ENCODE results near the gene SLIT3. TPM values are rescaled to one million over a fixed set of nuclear protein-coding genes. Genes with fewer than 3 reads are reported as not detected.

Gene SLIT3
- total RNA-seq, 2 experiments from 2014 or later: 0.30 to 0.43 TPM

DNA sequence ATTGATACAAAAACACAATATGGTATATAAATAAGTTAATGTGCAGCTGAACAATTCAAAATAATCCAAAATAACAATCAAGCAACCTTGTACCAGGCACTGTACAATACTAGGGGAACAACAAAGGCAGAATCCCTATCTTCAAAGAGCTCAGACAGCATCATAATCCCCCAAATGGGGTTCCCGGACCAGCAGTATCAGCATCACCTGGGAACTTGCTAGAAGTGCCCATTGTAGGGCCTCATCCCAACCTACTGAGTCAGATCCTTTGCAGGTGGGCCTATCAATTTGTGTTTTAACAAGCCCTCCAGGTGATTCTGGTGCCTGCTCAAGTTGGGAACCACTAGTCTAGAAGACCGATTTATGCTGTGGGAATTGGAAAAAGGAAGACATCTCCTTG lies 27.1 kb downstream of the SLIT3 start:
- Mint-ChIP-seq H3K36me3 (ENCODE audit: low read depth) (no peaks in the 10 kb centered on the region), H3K27me3 (ENCODE audit: low read depth) (no peaks in the 10 kb centered on the region), H3K4me1 (ENCODE audit: low read depth) (no peaks in the 10 kb centered on the region), H3K27ac (no peak overlapping the region), H3K9me3 (no peaks in the 10 kb centered on the region), H3K4me3 (no peak overlapping the region)
- DNase-seq: no peak
- intact Hi-C loops (cut with micrococcal nuclease): no loop called here
- CTCF ChIA-PET: no interaction called here

- H3K27me3 Mint-ChIP-seq (ENCODE audit: low read depth): no peaks in the 10 kb centered on the region
- no peaks in the 10 kb centered on the region for H3K36me3 Mint-ChIP-seq (ENCODE audit: low read depth)
- DNase-seq: no peak
- no peak overlapping the region for H3K4me3 Mint-ChIP-seq
- intact Hi-C loops (cut with micrococcal nuclease): no loop called here
- CTCF ChIA-PET: no interaction called here
- H3K4me1 Mint-ChIP-seq (ENCODE audit: low read depth): no peaks in the 10 kb centered on the region
- no peak overlapping the region for H3K27ac Mint-ChIP-seq
- no peaks in the 10 kb centered on the region for H3K9me3 Mint-ChIP-seq
These were observed 27.5 kb downstream of the SLIT3 start for GRCh38 chr5:169273451-169273850.

GRCh38 chr5:169272731-169273427 lies 28.1 kb downstream of the SLIT3 start:
- H3K9me3 Mint-ChIP-seq: no peaks in the 10 kb centered on the region
- H3K4me3 Mint-ChIP-seq: no peak overlapping the region
- intact Hi-C loops (cut with micrococcal nuclease): no loop called here
- H3K27ac Mint-ChIP-seq: no peak overlapping the region
- H3K4me1 Mint-ChIP-seq (ENCODE audit: low read depth): no peaks in the 10 kb centered on the region
- CTCF ChIA-PET: no interaction called here
- no peaks in the 10 kb centered on the region for H3K36me3 Mint-ChIP-seq (ENCODE audit: low read depth)
- no peak for DNase-seq
- H3K27me3 Mint-ChIP-seq (ENCODE audit: low read depth): no peaks in the 10 kb centered on the region

DNA sequence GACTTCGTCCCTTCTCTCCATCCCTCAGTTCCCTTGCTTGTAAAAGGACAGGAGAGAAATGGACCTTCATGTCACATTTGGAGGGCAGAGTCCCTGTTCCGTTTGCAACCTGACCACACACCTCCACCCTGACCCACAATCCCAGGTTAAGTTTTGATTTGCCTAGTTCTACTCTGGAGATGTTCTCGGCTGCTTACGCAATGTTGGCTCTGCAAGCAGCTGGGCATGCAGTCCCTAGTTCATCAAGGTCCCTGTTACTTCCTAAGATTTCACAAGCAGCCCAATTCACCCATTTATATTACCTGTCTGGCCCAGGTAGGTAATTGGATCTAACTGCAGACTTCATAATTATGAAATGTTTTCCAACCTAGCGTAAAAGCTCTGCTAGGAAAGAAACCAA lies 28.8 kb downstream of the SLIT3 start:
- no peaks in the 10 kb centered on the region for H3K27me3 Mint-ChIP-seq (ENCODE audit: low read depth)

GRCh38 chr5:169270827-169271226 lies 30.1 kb downstream of the SLIT3 start:
- Mint-ChIP-seq H3K27ac (no peak overlapping the region), H3K36me3 (ENCODE audit: low read depth) (no peaks in the 10 kb centered on the region), H3K4me3 (no peak overlapping the region), H3K9me3 (no peaks in the 10 kb centered on the region), H3K27me3 (ENCODE audit: low read depth) (no peaks in the 10 kb centered on the region), H3K4me1 (ENCODE audit: low read depth) (no peaks in the 10 kb centered on the region)
- CTCF ChIA-PET: no interaction called here
- intact Hi-C loops (cut with micrococcal nuclease): no loop called here
- DNase-seq: no peak

More for the DNA sequence above, 28.8 kb downstream of the SLIT3 start:
- CTCF ChIA-PET: interaction anchor here (0.8 kb wide), 1 partner anchor 309 kb away, joined by 3 read pairs; no protein-coding TSS in a partner anchor
- H3K27ac Mint-ChIP-seq: no peak overlapping the region
- no peak for DNase-seq
- H3K4me1 Mint-ChIP-seq (ENCODE audit: low read depth): no peaks in the 10 kb centered on the region
- intact Hi-C loops (cut with micrococcal nuclease): no loop called here
- H3K36me3 Mint-ChIP-seq (ENCODE audit: low read depth): no peaks in the 10 kb centered on the region
- no peak overlapping the region for H3K4me3 Mint-ChIP-seq
- H3K9me3 Mint-ChIP-seq: no peaks in the 10 kb centered on the region

DNA sequence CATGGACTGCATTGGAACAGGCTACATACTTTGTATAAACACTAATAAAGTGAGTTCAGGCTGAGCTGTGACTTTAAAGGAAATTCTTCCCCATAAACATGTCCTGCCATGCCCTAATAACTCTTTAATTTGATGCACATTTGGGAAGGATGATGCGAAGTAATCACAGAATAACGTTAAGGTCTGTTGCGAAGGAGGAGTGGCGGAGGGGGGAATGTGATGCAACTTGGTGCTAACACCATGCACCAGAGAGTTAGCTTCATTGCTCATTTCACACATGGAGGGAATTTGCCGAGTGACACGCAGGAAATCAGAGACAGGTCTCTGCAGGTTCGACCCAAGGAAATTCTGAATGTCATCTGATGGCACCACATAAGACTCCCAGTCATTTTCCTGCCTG lies 32.9 kb downstream of the SLIT3 start:
- CTCF ChIA-PET: no interaction called here
- peaks cover 2% of the 10 kb centered on the region for H3K27me3 Mint-ChIP-seq (ENCODE audit: low read depth)
- H3K4me1 Mint-ChIP-seq (ENCODE audit: low read depth): no peaks in the 10 kb centered on the region
- H3K9me3 Mint-ChIP-seq: no peaks in the 10 kb centered on the region
- DNase-seq: no peak
- no peak overlapping the region for H3K4me3 Mint-ChIP-seq
- H3K27ac Mint-ChIP-seq: no peak overlapping the region
- intact Hi-C loops (cut with micrococcal nuclease): no loop called here
- no peaks in the 10 kb centered on the region for H3K36me3 Mint-ChIP-seq (ENCODE audit: low read depth)

GRCh38 chr5:169265888-169266287 lies 35.1 kb downstream of the SLIT3 start:
- Mint-ChIP-seq H3K4me1 (ENCODE audit: low read depth) (no peaks in the 10 kb centered on the region), H3K9me3 (no peaks in the 10 kb centered on the region), H3K27me3 (ENCODE audit: low read depth) (peaks cover 2% of the 10 kb centered on the region), H3K27ac (no peak overlapping the region), H3K4me3 (no peak overlapping the region), H3K36me3 (ENCODE audit: low read depth) (no peaks in the 10 kb centered on the region)
- DNase-seq: no peak
- intact Hi-C loops (cut with micrococcal nuclease): no loop called here
- CTCF ChIA-PET: interaction anchor here (0.6 kb wide), 1 partner anchor 464 kb away, joined by 3 read pairs; no protein-coding TSS in a partner anchor

GRCh38 chr5:169263591-169263990 lies 37.3 kb downstream of the SLIT3 start:
- no peaks in the 10 kb centered on the region for H3K4me1 Mint-ChIP-seq (ENCODE audit: low read depth)
- no peaks in the 10 kb centered on the region for H3K9me3 Mint-ChIP-seq
- H3K27ac Mint-ChIP-seq: no peak overlapping the region
- no peak overlapping the region for H3K4me3 Mint-ChIP-seq
- CTCF ChIA-PET: no interaction called here
- DNase-seq: no peak
- H3K27me3 Mint-ChIP-seq (ENCODE audit: low read depth): peaks cover 2% of the 10 kb centered on the region
- H3K36me3 Mint-ChIP-seq (ENCODE audit: low read depth): no peaks in the 10 kb centered on the region
- intact Hi-C loops (cut with micrococcal nuclease): no loop called here

DNA sequence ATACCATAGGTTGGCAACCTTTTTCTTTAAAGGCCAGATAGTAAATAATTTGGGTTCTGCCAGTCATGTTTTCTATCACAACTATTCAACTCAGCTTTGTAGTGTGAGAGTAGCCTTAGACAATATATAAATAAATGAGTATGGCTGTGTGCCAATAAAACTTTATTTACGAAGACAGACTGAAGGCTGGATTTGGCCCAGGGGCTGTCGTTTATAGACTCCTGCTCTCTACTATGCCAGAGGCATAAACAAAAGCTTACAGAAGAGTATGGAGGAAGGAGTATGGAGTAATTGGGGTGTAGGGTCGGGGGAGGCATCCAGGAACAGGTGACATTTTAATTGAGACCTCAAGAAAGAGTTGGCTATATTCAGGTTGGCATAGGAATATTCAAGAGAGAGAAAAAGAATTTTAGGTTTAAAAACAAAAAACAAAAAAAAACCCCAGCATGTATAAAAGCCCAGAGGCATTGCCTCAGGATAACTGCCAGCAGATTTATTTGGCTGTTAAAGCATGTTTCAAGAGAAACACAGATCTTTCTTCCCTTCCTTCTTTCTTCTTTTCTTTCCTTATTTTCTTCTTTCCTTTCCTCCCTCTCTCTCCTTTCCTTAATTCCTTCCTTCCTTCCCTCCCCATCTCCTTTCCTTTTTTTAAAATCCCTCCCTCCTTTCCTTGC lies 39.9 kb downstream of the SLIT3 start:
- Mint-ChIP-seq H3K4me1 (ENCODE audit: low read depth) (no peaks in the 10 kb centered on the region), H3K9me3 (no peaks in the 10 kb centered on the region), H3K27me3 (ENCODE audit: low read depth) (peaks cover 2% of the 10 kb centered on the region), H3K4me3 (no peak overlapping the region), H3K36me3 (ENCODE audit: low read depth) (no peaks in the 10 kb centered on the region), H3K27ac (no peak overlapping the region)
- intact Hi-C loops (cut with micrococcal nuclease): no loop called here
- CTCF ChIA-PET: interaction anchor here (0.6 kb wide), 1 partner anchor 774 kb away, joined by 4 read pairs; no protein-coding TSS in a partner anchor
- no peak for DNase-seq

DNA sequence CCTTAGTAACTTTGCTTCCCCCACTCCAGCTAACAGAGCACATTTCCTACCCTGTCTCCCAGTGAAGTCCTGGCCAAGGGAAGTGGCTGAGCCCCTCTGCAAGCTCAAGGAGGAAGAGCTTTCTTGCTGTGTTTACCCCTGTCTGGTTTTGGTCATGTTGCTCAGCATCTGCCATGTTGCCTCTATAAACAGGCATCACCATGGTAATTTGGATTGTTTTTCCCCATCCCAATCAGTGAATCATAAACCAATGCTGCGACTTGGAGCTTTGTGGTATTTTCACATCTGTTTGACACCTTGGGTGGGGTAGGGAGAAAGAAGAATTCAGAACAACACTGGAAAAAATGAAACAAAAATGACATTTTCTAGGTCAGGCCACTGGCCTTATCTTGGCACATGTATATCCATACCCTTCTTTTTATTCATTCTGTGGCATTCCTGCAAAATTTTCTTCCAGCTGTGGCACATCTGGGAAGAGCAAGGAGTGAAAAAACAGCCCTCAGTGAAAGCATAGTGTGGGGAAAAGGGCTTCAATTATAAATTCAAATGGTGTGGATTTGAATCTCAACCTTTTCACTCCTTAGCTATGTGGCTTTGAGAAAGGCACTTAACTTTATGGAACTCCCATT lies 42.5 kb downstream of the SLIT3 start:
- no peak overlapping the region for H3K27ac Mint-ChIP-seq
- CTCF ChIA-PET: no interaction called here
- H3K9me3 Mint-ChIP-seq: no peaks in the 10 kb centered on the region
- DNase-seq: no peak
- H3K4me1 Mint-ChIP-seq (ENCODE audit: low read depth): no peaks in the 10 kb centered on the region
- H3K36me3 Mint-ChIP-seq (ENCODE audit: low read depth): no peaks in the 10 kb centered on the region
- no peak overlapping the region for H3K4me3 Mint-ChIP-seq
- no peaks in the 10 kb centered on the region for H3K27me3 Mint-ChIP-seq (ENCODE audit: low read depth)
- intact Hi-C loops (cut with micrococcal nuclease): no loop called here

DNA sequence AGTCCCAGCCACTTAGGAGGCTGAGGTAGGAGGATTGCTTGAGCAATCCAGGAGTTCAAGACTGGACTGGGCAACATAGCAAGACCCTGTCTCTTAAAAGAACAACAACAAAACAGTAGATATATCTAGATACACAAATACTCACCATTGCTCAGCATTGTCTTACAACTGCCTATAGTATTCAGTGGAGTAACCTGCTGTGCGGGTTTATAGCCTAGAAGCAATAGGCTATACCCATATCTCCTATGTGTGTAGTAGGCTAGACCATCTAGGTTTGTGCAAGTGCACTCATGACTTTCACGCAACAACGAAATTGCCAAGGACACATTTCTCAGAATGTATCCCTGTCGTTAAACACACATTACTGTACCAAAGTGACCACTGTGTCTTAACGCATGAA lies 44.7 kb downstream of the SLIT3 start:
- H3K4me3 Mint-ChIP-seq: no peak overlapping the region
- no peaks in the 10 kb centered on the region for H3K4me1 Mint-ChIP-seq (ENCODE audit: low read depth)
- intact Hi-C loops (cut with micrococcal nuclease): no loop called here

GRCh38 chr5:169253071-169253470 lies 47.9 kb downstream of the SLIT3 start:
- Mint-ChIP-seq H3K4me1 (ENCODE audit: low read depth) (no peaks in the 10 kb centered on the region), H3K4me3 (no peak overlapping the region), H3K27me3 (ENCODE audit: low read depth) (no peaks in the 10 kb centered on the region), H3K27ac (no peak overlapping the region), H3K36me3 (ENCODE audit: low read depth) (no peaks in the 10 kb centered on the region), H3K9me3 (no peaks in the 10 kb centered on the region)
- CTCF ChIA-PET: no interaction called here
- DNase-seq: no peak
- intact Hi-C loops (cut with micrococcal nuclease): no loop called here

More for the DNA sequence above, 44.7 kb downstream of the SLIT3 start:
- H3K36me3 Mint-ChIP-seq (ENCODE audit: low read depth): no peaks in the 10 kb centered on the region
- CTCF ChIA-PET: interaction anchor here (0.6 kb wide), 1 partner anchor 1278 kb away, joined by 3 read pairs; no protein-coding TSS in a partner anchor
- H3K27ac Mint-ChIP-seq: no peak overlapping the region
- H3K9me3 Mint-ChIP-seq: no peaks in the 10 kb centered on the region
- H3K27me3 Mint-ChIP-seq (ENCODE audit: low read depth): no peaks in the 10 kb centered on the region
- no peak for DNase-seq

Data from activated naive CD4-positive, alpha-beta T cell treated with anti-CD3 and anti-CD28 coated beads for 36 hours (primary cell).